Chondrocyte (in vitro differentiated cells): Measurements from ENCODE around the gene BNC2. TPM values are rescaled to one million over a fixed set of nuclear protein-coding genes. Genes with fewer than 3 reads are reported as not detected.

ENCODE experiments used
- DNase-seq: peaks from one replicate; pipeline ENCODE4 v3.0.0; 2021; ENCODE audit warnings: mixed read lengths, low spot score
- H3K27ac Mint-ChIP-seq: one replicate; pipeline ENCODE4 v1.8.0; 2021; ENCODE audit warnings: mild to moderate bottlenecking, moderate library complexity, mixed read lengths; ENCODE audit not compliant: unreplicated experiment
- H3K27me3 Mint-ChIP-seq: 2 replicates; pipeline ENCODE4 v1.8.0; 2021; ENCODE audit warnings: low read depth, mixed read lengths
- H3K36me3 Mint-ChIP-seq: 2 replicates; pipeline ENCODE4 v1.8.0; 2021; ENCODE audit warnings: low read depth, mixed read lengths
- H3K4me1 Mint-ChIP-seq: 2 replicates; pipeline ENCODE4 v1.8.0; 2021; ENCODE audit warnings: low read depth, mild to moderate bottlenecking, mixed read lengths
- H3K4me3 Mint-ChIP-seq: one replicate; pipeline ENCODE4 v1.8.0; 2021; ENCODE audit warnings: mild to moderate bottlenecking, moderate library complexity, mixed read lengths; ENCODE audit not compliant: unreplicated experiment
- H3K9me3 Mint-ChIP-seq: 2 replicates; pipeline ENCODE4 v1.8.0; 2021; ENCODE audit warnings: low read depth, mixed read lengths
- CTCF ChIP-seq: fragments of 200-600 bp; sonication (generic); IDR thresholded peaks from 2 replicates; pipeline ENCODE4 v1.5.0; 2021; ENCODE audit warnings: antibody characterized with exemption, mild to moderate bottlenecking, moderate library complexity
- total RNA-seq: library from RNA; stranded (reverse); gene quantifications from 3 replicates; pipeline ENCODE4 v1.2.1, GENCODE V29; 2021

The BNC2 gene
- total RNA-seq, 1 donor from 2014 or later, result 17.8 TPM

- Mint-ChIP-seq H3K27ac (no peak overlapping the region), H3K27me3 (no peaks in the 10 kb centered on the region), H3K36me3 (no peaks in the 10 kb centered on the region), H3K4me3 (no peak overlapping the region), H3K4me1 (peaks cover under 1% of the 10 kb centered on the region), H3K9me3 (peaks cover 4% of the 10 kb centered on the region)
- TF ChIP-seq CTCF, result no peak
- no peak for DNase-seq
These were observed 6.8 kb upstream of the BNC2 start for GRCh38 chr9:16877256-16877655.

DNA sequence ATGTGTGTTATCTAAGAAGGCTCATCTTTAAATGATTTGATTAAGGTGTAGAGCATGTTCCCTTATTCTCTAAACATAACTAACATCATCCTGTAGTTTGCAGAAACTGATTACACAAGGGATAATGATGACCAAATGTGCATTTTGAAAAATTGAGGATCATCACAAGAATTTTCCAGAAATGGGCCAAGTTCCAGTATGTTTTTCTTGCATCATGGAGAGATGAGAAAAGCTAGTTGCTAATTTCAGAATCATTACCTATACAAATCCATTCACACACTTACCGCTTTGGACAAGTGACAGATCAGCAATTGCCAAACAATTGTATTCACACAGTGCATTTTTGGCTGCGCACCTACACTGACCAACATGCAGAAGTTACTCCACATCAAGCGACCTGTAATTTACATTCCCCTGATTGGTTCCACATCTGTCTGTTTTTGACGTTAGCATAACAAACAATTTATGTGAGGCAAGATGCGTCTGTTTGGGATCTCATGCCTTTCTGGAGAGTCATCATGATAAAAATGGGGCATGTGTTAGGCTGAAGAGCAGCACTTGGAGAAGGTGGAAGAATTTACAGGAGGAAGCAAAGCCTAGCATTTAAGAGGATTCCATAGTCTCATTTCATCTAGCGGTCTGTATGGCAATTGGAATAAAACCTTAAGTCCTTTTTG lies 2.8 kb upstream of the BNC2 start:
- Mint-ChIP-seq H3K27me3 (no peaks in the 10 kb centered on the region), H3K4me3 (no peak overlapping the region), H3K36me3 (no peaks in the 10 kb centered on the region), H3K9me3 (peaks cover 2% of the 10 kb centered on the region), H3K27ac (no peak overlapping the region), H3K4me1 (peaks cover 23% of the 10 kb centered on the region)
- DNase-seq, result no peak
- TF ChIP-seq CTCF, result no peak

DNA sequence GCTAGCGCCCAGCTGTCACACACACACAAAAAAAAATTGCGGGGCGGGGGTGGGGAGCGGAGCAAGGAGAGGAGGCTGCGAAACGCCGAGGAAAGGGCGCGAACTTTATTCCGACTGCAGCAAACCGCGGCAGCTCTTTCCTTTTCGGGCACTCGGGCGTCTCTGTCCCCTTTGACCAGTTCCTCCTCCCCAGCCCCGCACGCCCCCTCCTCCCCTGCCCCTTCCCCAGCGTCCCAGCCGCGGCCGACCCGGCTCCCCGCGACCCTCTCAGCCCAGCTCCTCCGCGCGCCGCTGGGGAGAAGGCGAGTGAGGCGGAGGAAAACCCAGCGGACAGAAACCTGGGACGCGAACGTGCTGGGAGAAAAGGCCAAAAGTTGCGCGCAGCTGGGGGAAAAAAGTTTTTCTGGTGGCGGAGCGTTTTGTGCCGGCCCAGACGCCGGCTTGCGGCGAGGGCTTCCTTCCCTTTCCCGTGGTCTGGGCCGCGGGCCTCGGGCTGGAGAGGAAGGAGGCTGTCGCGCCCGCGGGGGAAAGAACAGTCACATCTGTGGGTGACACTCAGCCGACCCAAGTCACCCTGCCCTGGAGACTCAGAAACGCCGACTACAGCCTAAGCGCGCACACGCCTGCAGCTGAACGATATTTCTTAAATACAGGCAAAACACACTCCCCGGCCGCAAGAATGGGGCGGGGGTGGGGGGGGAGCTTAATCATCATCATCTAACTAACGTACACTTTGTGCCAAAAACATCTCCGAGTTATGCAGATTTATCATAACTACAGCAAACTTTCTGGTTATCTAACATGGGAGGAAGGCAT lies 1.1 kb upstream of the BNC2 start:
- no peak for TF ChIP-seq CTCF
- Mint-ChIP-seq H3K36me3 (no peaks in the 10 kb centered on the region), H3K27ac (peak overlapping the region; percentile 93), H3K4me1 (peaks cover 40% of the 10 kb centered on the region), H3K4me3 (peak overlapping the region; percentile 95), H3K27me3 (no peaks in the 10 kb centered on the region), H3K9me3 (peaks cover 2% of the 10 kb centered on the region)
- no peak for DNase-seq

DNA sequence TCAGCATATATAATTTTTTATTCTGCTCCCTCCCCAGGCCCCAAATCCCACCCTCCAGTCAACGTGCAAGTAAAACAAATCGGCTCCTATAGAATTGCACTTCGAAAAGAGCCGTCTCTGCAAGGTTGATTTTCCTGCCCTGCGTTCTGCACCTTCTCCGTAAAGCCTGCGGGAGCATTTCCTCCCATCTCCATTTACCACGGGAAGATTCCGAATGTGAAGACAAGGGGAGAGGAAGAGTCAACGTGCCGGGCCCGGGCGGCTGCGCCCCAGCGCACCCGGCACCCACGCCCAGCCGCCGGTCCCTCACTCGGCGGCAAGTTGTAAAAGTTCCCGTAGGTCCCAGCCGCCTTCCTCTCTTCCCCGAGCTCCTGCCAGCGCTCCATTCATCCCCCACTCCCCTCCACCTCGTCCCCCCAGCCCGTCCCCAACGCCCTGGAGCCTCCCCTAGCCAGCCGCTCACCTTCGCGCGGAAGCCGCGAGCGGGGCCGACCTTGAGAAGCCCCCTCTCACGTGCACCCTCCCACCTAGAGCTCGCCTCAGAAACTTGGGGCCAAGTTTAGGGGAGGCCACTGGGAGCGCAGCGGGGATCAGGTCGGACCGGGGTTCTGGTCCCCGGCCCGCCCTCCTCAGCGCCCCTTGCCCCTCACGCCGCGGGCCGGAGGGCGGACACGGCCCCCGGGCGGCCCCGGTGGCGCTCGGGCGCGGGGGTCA lies 431 bp downstream of the BNC2 start:
- Mint-ChIP-seq H3K27ac (peak overlapping the region; percentile 98), H3K4me3 (peak overlapping the region; percentile 95)
- no peak for DNase-seq

More for the DNA sequence above, 431 bp downstream of the BNC2 start:
- H3K4me1 Mint-ChIP-seq, result peaks cover 52% of the 10 kb centered on the region
- TF ChIP-seq CTCF, result no peak
- H3K27me3 Mint-ChIP-seq, result no peaks in the 10 kb centered on the region
- H3K9me3 Mint-ChIP-seq, result no peaks in the 10 kb centered on the region
- no peaks in the 10 kb centered on the region for H3K36me3 Mint-ChIP-seq
